Upper lobe of left lung (tissue), 4 donors: ENCODE results near the gene TASP1.

Experiments
- CTCF ChIP-seq, 6 experiments: fragments of 450-650 bp in 4 of 6; fragments of 200-600 bp in 2 of 6; sonication (generic) in 2 of 6; IDR thresholded peaks; one replicate each; pipeline ENCODE4 v1.5.1; 2016 to 2019; ENCODE audit warnings: antibody characterized with exemption in 6 of 6
- POLR2A ChIP-seq, 4 donors: fragments of 450-650 bp; IDR thresholded peaks; one replicate each; pipeline ENCODE4 v1.5.1; 2016 to 2017; ENCODE audit warnings: antibody characterized with exemption in 4 of 4, mild to moderate bottlenecking in 2 of 4

- TF ChIP-seq CTCF (IDR thresholded peaks at IDR 0.05), result no peak
- TF ChIP-seq POLR2A (IDR thresholded peaks at IDR 0.05), result no peak
Measured at GRCh38 chr20:13648291-13649228, 9.8 kb upstream of the TASP1 start.
